SK-N-SH treated with all-trans-retinoic acid at 6 μM for 48 hours (cell line): ENCODE data around the gene PTPRN2.

ENCODE experiments used
- ATAC-seq: fragments of 200-7000 bp; cut with Tn5 transposase; 3 replicates; pipeline ENCODE4 v1.9.1; 2020; ENCODE audit warnings: mild to moderate bottlenecking, moderate library complexity
- ARNTL ChIP-seq: fragments of 450-650 bp; formaldehyde crosslinking; IDR thresholded peaks from 2 replicates; pipeline ENCODE4 v1.5.0; 2020; ENCODE audit warnings: low read depth, mild to moderate bottlenecking, moderate library complexity, borderline replicate concordance
- BACH2 ChIP-seq: fragments of 250-450 bp; sonication (Bioruptor Pico); IDR thresholded peaks from 2 replicates; pipeline ENCODE4 v1.9.0; 2021; ENCODE audit warnings: mild to moderate bottlenecking, borderline replicate concordance
- CSDC2 ChIP-seq: fragments of 250-450 bp; sonication (Bioruptor Pico); IDR thresholded peaks from 2 replicates; pipeline ENCODE4 v1.5.0; 2020; ENCODE audit warnings: mild to moderate bottlenecking, moderate library complexity
- ESRRG ChIP-seq: fragments of 250-450 bp; sonication (Bioruptor Pico); IDR thresholded peaks from 2 replicates; pipeline ENCODE4 v1.6.1; 2021; ENCODE audit warnings: mild to moderate bottlenecking
- GLIS3 ChIP-seq: fragments of 250-450 bp; sonication (Bioruptor Pico); IDR thresholded peaks from 2 replicates; pipeline ENCODE4 v1.5.0; 2020; ENCODE audit warnings: mild to moderate bottlenecking, moderate library complexity
- ISL1 ChIP-seq: fragments of 250-450 bp; sonication (Bioruptor Pico); IDR thresholded peaks from 2 replicates; pipeline ENCODE4 v2.1.2; 2022; ENCODE audit warnings: mild to moderate bottlenecking, moderate library complexity
- OSR1 ChIP-seq: fragments of 250-450 bp; sonication (Bioruptor Pico); IDR thresholded peaks from 2 replicates; pipeline ENCODE4 v1.8.0; 2022; ENCODE audit warnings: moderate library complexity, mild to moderate bottlenecking, inconsistent platforms
- POU6F1 ChIP-seq: fragments of 250-450 bp; sonication (Bioruptor Pico); IDR thresholded peaks from 2 replicates; pipeline ENCODE4 v1.8.0; 2021; ENCODE audit warnings: low read depth, mild to moderate bottlenecking, moderate library complexity, borderline replicate concordance
- PPARA ChIP-seq: fragments of 250-450 bp; sonication (Bioruptor Pico); IDR thresholded peaks from 2 replicates; pipeline ENCODE4 v1.5.0; 2020; ENCODE audit warnings: mild to moderate bottlenecking, borderline replicate concordance
- RARB ChIP-seq: fragments of 250-450 bp; sonication (Bioruptor Pico); IDR thresholded peaks from 2 replicates; pipeline ENCODE4 v1.8.0; 2021; ENCODE audit warnings: mild to moderate bottlenecking, moderate library complexity
- SNAI2 ChIP-seq: fragments of 250-450 bp; sonication (Bioruptor Pico); IDR thresholded peaks from 2 replicates; pipeline ENCODE4 v1.5.0; 2020; ENCODE audit warnings: mild to moderate bottlenecking, moderate library complexity
- TCF4 ChIP-seq: fragments of 250-450 bp; sonication (Bioruptor Pico); IDR thresholded peaks from 2 replicates; pipeline ENCODE4 v1.8.0; 2021; ENCODE audit warnings: mild to moderate bottlenecking, moderate library complexity, borderline replicate concordance
- TOX ChIP-seq: fragments of 250-450 bp; sonication (Bioruptor Pico); IDR thresholded peaks from 2 replicates; pipeline ENCODE4 v1.8.0; 2021; ENCODE audit warnings: mild to moderate bottlenecking, moderate library complexity, borderline replicate concordance
- ZC3H10 ChIP-seq: fragments of 250-450 bp; sonication (Bioruptor Pico); IDR thresholded peaks from 2 replicates; pipeline ENCODE4 v1.5.1; 2021; ENCODE audit warnings: mild to moderate bottlenecking, moderate library complexity
- ZFP3 ChIP-seq: fragments of 250-450 bp; sonication (Bioruptor Pico); IDR thresholded peaks from 2 replicates; pipeline ENCODE4 v1.5.0; 2020; ENCODE audit warnings: mild to moderate bottlenecking, moderate library complexity
- ZFP30 ChIP-seq: fragments of 450-650 bp; formaldehyde crosslinking; IDR thresholded peaks from 2 replicates; pipeline ENCODE4 v1.5.0; 2022; ENCODE audit warnings: mild to moderate bottlenecking, moderate library complexity
- ZNF565 ChIP-seq: fragments of 450-650 bp; formaldehyde crosslinking; conservative IDR thresholded peaks from 2 replicates; pipeline ENCODE4 v1.5.0; 2020; ENCODE audit warnings: low read depth, mild to moderate bottlenecking, moderate library complexity
- ZNF70 ChIP-seq: fragments of 450-650 bp; formaldehyde crosslinking; IDR thresholded peaks from 2 replicates; pipeline ENCODE4 v1.5.0; 2020; ENCODE audit warnings: mild to moderate bottlenecking, moderate library complexity
- ZNF8 ChIP-seq: fragments of 450-650 bp; formaldehyde crosslinking; IDR thresholded peaks from 2 replicates; pipeline ENCODE4 v1.5.0; 2020; ENCODE audit warnings: mild to moderate bottlenecking, moderate library complexity
- TF ChIP-seq, protein P1 (sequence below): fragments of 250-450 bp; sonication (Bioruptor Pico); IDR thresholded peaks from 2 replicates; pipeline ENCODE4 v1.5.1; 2020; ENCODE audit warnings: low read depth, mild to moderate bottlenecking, moderate library complexity
- TF ChIP-seq, protein P2 (sequence below): fragments of 250-450 bp; sonication (Bioruptor Pico); IDR thresholded peaks from 2 replicates; pipeline ENCODE4 v1.8.0; 2020; ENCODE audit warnings: mild to moderate bottlenecking, moderate library complexity, borderline replicate concordance
- TF ChIP-seq, protein P3 (sequence below): fragments of 250-450 bp; sonication (Bioruptor Pico); IDR thresholded peaks from 2 replicates; pipeline ENCODE4 v1.5.1; 2021; ENCODE audit warnings: mild to moderate bottlenecking, moderate library complexity
- TF ChIP-seq, protein P4 (sequence below): fragments of 250-450 bp; sonication (Bioruptor Pico); IDR thresholded peaks from 2 replicates; pipeline ENCODE4 v1.5.0; 2020; ENCODE audit warnings: mild to moderate bottlenecking, moderate library complexity

PTPRN2 gene

DNA sequence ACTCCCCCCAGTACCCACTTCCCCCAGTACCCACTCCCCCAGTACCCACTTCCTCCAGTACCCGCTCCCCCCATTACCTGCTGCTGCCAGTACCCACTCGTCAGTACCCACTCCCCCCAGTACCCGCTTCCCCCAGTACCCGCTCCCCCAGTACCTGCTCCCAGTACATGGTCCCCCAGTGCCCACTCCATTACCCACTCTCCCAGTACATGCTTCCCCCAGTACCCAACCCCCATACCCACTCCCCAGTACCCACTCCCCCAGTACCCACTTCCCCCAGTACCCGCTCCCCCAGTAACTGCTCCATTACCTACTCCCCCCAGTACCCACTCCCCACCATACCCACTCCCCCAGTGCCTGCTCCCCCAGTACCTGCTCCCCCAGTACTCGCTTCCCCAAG is 700.2 kb downstream of the PTPRN2 start:
- ATAC-seq = no peak
- TF ChIP-seq, protein P1, sequence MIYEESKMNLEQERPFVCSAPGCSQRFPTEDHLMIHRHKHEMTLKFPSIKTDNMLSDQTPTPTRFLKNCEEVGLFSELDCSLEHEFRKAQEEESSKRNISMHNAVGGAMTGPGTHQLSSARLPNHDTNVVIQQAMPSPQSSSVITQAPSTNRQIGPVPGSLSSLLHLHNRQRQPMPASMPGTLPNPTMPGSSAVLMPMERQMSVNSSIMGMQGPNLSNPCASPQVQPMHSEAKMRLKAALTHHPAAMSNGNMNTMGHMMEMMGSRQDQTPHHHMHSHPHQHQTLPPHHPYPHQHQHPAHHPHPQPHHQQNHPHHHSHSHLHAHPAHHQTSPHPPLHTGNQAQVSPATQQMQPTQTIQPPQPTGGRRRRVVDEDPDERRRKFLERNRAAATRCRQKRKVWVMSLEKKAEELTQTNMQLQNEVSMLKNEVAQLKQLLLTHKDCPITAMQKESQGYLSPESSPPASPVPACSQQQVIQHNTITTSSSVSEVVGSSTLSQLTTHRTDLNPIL = no peak
- TF ChIP-seq SNAI2 (CRISPR knock-in tag) (no peak), TOX (no peak), TCF4 (CRISPR knock-in tag) (no peak), BACH2 (CRISPR knock-in tag) (no peak)
- TF ChIP-seq, protein P2, sequence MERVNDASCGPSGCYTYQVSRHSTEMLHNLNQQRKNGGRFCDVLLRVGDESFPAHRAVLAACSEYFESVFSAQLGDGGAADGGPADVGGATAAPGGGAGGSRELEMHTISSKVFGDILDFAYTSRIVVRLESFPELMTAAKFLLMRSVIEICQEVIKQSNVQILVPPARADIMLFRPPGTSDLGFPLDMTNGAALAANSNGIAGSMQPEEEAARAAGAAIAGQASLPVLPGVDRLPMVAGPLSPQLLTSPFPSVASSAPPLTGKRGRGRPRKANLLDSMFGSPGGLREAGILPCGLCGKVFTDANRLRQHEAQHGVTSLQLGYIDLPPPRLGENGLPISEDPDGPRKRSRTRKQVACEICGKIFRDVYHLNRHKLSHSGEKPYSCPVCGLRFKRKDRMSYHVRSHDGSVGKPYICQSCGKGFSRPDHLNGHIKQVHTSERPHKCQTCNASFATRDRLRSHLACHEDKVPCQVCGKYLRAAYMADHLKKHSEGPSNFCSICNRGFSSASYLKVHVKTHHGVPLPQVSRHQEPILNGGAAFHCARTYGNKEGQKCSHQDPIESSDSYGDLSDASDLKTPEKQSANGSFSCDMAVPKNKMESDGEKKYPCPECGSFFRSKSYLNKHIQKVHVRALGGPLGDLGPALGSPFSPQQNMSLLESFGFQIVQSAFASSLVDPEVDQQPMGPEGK = no peak

DNA sequence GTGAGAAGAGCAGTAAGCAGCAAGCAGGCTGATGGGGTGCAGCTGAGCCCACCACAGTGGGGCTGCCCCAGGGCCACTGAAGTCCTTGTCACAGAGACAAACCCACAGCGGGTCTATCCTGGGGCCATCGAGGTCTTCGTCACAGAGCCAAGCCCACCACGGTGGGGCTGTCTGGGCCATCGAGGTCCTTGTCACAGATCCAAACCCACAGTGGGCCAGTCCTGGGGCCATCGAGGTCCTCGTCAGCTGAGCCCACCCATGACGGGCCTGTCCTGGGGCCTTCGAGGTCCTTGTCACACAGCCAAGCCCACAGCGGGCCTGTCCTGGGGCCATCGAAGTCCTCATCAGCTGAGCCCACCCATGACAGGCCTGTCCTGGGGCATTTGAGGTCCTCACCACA is 700.9 kb downstream of the PTPRN2 start:
- TF ChIP-seq ZNF565 (CRISPR knock-in tag) (no peak), RARB (CRISPR knock-in tag) (no peak), ZFP30 (no peak), ESRRG (CRISPR knock-in tag) (no peak), ZNF8 (CRISPR knock-in tag) (no peak), SNAI2 (CRISPR knock-in tag) (no peak), ZC3H10 (CRISPR knock-in tag) (no peak), POU6F1 (CRISPR knock-in tag) (no peak), TCF4 (CRISPR knock-in tag) (no peak), CSDC2 (no peak)
- TF ChIP-seq, protein P1 = no peak
- TF ChIP-seq, protein P2 = no peak
- TF ChIP-seq, protein P3, sequence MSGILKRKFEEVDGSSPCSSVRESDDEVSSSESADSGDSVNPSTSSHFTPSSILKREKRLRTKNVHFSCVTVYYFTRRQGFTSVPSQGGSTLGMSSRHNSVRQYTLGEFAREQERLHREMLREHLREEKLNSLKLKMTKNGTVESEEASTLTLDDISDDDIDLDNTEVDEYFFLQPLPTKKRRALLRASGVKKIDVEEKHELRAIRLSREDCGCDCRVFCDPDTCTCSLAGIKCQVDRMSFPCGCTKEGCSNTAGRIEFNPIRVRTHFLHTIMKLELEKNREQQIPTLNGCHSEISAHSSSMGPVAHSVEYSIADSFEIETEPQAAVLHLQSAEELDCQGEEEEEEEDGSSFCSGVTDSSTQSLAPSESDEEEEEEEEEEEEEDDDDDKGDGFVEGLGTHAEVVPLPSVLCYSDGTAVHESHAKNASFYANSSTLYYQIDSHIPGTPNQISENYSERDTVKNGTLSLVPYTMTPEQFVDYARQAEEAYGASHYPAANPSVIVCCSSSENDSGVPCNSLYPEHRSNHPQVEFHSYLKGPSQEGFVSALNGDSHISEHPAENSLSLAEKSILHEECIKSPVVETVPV = no peak
- ATAC-seq = no peak

DNA sequence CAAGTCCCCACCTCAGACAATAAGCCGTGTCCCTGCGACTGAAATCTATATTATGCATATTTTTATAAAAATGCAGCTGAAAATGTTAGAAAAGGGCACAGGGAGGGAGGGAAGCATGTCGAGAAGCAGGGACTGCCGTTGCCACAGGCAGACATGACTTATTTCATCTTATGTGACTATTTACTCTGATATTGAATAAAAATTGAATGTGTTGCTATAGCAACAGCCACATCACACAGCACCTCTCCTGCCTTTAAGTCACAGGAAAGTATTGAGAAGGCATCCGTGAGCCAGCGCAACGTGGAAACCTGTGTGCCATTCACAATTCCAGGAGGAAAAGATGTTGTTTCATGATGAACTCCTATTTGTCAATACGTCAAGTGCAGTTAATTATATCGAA is 701.4 kb downstream of the PTPRN2 start:
- TF ChIP-seq ARNTL (no peak), ZNF565 (CRISPR knock-in tag) (no peak), GLIS3 (CRISPR knock-in tag) (no peak), PPARA (CRISPR knock-in tag) (no peak), ZC3H10 (CRISPR knock-in tag) (no peak), ZNF8 (CRISPR knock-in tag) (no peak), OSR1 (CRISPR knock-in tag) (no peak), SNAI2 (CRISPR knock-in tag) (no peak), CSDC2 (no peak), ZFP3 (no peak), BACH2 (CRISPR knock-in tag) (no peak), POU6F1 (CRISPR knock-in tag) (no peak), RARB (CRISPR knock-in tag) (no peak), ISL1 (CRISPR knock-in tag) (no peak), TOX (no peak), ZNF70 (CRISPR knock-in tag) (no peak)
- TF ChIP-seq, protein P4, sequence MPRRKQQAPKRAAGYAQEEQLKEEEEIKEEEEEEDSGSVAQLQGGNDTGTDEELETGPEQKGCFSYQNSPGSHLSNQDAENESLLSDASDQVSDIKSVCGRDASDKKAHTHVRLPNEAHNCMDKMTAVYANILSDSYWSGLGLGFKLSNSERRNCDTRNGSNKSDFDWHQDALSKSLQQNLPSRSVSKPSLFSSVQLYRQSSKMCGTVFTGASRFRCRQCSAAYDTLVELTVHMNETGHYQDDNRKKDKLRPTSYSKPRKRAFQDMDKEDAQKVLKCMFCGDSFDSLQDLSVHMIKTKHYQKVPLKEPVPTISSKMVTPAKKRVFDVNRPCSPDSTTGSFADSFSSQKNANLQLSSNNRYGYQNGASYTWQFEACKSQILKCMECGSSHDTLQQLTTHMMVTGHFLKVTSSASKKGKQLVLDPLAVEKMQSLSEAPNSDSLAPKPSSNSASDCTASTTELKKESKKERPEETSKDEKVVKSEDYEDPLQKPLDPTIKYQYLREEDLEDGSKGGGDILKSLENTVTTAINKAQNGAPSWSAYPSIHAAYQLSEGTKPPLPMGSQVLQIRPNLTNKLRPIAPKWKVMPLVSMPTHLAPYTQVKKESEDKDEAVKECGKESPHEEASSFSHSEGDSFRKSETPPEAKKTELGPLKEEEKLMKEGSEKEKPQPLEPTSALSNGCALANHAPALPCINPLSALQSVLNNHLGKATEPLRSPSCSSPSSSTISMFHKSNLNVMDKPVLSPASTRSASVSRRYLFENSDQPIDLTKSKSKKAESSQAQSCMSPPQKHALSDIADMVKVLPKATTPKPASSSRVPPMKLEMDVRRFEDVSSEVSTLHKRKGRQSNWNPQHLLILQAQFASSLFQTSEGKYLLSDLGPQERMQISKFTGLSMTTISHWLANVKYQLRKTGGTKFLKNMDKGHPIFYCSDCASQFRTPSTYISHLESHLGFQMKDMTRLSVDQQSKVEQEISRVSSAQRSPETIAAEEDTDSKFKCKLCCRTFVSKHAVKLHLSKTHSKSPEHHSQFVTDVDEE = no peak
- TF ChIP-seq, protein P1 = no peak
- no peak for ATAC-seq
